ENCODE measurements around the gene TSPAN17. TPM values are rescaled to one million over a fixed set of nuclear protein-coding genes. Genes with fewer than 3 reads are reported as not detected.

TSPAN17 gene
- polyA plus RNA-seq, 3 donors = 22.2 to 27.7 (median 24.1) TPM

DNA sequence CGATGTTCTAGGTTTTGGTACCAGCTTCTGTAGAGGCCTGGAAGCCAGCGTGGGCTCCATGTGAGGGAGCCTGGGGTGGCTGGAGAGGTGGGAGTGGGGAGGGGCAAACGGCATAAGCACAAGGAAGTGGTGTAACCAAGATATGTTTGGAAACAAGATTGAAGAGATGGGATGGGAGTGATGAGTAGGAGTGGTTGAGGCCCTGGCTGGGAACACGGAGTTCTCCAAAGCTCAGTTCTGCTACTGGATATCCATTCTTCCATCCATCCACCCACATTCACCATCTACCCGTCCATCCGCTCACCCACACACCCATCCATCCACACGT lies 12.2 kb downstream of the TSPAN17 start:
- H3K4me3 Mint-ChIP-seq = peak overlapping the region; percentile 78 to 92
- Histone ChIP-seq H3K9me3 (replicated peaks in 1 of 2; ENCODE audit: control insufficient read depth in 1 of 2, insufficient read depth in 1 of 2, low read length in 2 of 2) (no peaks in the 10 kb centered on the region), H3K27ac (ENCODE audit: low read depth in 1 of 2, low read length in 2 of 2) (no peak overlapping the region)

GRCh38 chr5:176659860-176660461 lies 12.7 kb downstream of the TSPAN17 start:
- peaks cover 2 to 12% of the 10 kb centered on the region in 2 donors for H3K36me3 ChIP-seq (replicated peaks in 1 of 2; ENCODE audit: control insufficient read depth in 1 of 2, insufficient read depth in 2 of 2, low read length in 2 of 2)
- H3K27ac Mint-ChIP-seq = no peak overlapping the region

More for the DNA sequence above, 12.2 kb downstream of the TSPAN17 start:
- no peak for DNase-seq
- peak overlapping the region; percentile 44 for H3K9ac ChIP-seq (ENCODE audit: insufficient read depth, low read length, poor library complexity, severe bottlenecking)
- H3K4me2 ChIP-seq (replicated peaks; ENCODE audit: extremely low read depth, low read length, poor library complexity, severe bottlenecking) = peak overlapping the region; percentile 82
- TF ChIP-seq CTCF (IDR thresholded peaks at IDR 0.05) = no peak
- Mint-ChIP-seq H3K4me1 (peaks cover 23% of the 10 kb centered on the region), H3K9me3 (peaks cover 0 to 2% (median 0%) of the 10 kb centered on the region in 7 donors), H3K36me3 (peaks cover 20 to 26% of the 10 kb centered on the region in 2 donors), H3K27me3 (ENCODE audit: low read depth in 3 of 3) (peaks cover 5 to 22% (median 16%) of the 10 kb centered on the region in 3 donors), H3K27ac (peak overlapping the region in 1 of 7 donors; percentile 84)
- H4K20me1 ChIP-seq (ENCODE audit: insufficient read depth, low read length) = peaks cover 4% of the 10 kb centered on the region
- H3K36me3 ChIP-seq (replicated peaks in 1 of 2; ENCODE audit: control insufficient read depth in 1 of 2, insufficient read depth in 2 of 2, low read length in 2 of 2) = peaks cover 2 to 15% of the 10 kb centered on the region in 2 donors
- no peaks in the 10 kb centered on the region for H3K79me2 ChIP-seq (ENCODE audit: insufficient read depth, low read length)
- intact Hi-C loops (cut with micrococcal nuclease) = loop anchor here (2.0 to 10.0 kb wide), 3 partner anchors 298 to 925 kb away; no protein-coding TSS in a partner anchor
- H3K4me3 ChIP-seq (replicated peaks in 1 of 3; ENCODE audit: low read depth in 2 of 3, low read length in 3 of 3) = peak overlapping the region in 1 of 3 experiments; percentile 76
- no peaks in the 10 kb centered on the region for H3K27me3 ChIP-seq (ENCODE audit: control insufficient read depth in 2 of 2, insufficient read depth in 2 of 2, low read length in 2 of 2)
- H3K4me1 ChIP-seq (ENCODE audit: control insufficient read depth in 1 of 2, insufficient read depth in 2 of 2, low read length in 2 of 2) = peaks cover 18 to 19% of the 10 kb centered on the region in 2 donors
- WGBS (ENCODE audit: insufficient coverage) = 75% methylated on average over 6 of the region's 7 CpGs
- peak overlapping the region; percentile 70 for H2AFZ ChIP-seq (ENCODE audit: insufficient read depth, low read depth, low read length, poor library complexity, severe bottlenecking)

More at GRCh38 chr5:176659860-176660461, 12.7 kb downstream of the TSPAN17 start:
- H4K20me1 ChIP-seq (ENCODE audit: insufficient read depth, low read length) = peaks cover 4% of the 10 kb centered on the region
- no peak for TF ChIP-seq CTCF (IDR thresholded peaks at IDR 0.05)
- no peaks in the 10 kb centered on the region for H3K9me3 ChIP-seq (replicated peaks in 1 of 2; ENCODE audit: control insufficient read depth in 1 of 2, insufficient read depth in 1 of 2, low read length in 2 of 2)
- H3K27ac ChIP-seq (ENCODE audit: low read depth in 1 of 2, low read length in 2 of 2) = no peak overlapping the region
- no peak for DNase-seq
- no peak overlapping the region for H2AFZ ChIP-seq (ENCODE audit: insufficient read depth, low read depth, low read length, poor library complexity, severe bottlenecking)
- no peak overlapping the region for H3K4me3 Mint-ChIP-seq
- peaks cover 7 to 25% (median 18%) of the 10 kb centered on the region in 3 donors for H3K27me3 Mint-ChIP-seq (ENCODE audit: low read depth in 3 of 3)
- H3K4me1 Mint-ChIP-seq = peaks cover 23% of the 10 kb centered on the region
- H3K9ac ChIP-seq (ENCODE audit: insufficient read depth, low read length, poor library complexity, severe bottlenecking) = no peak overlapping the region
- intact Hi-C loops (cut with micrococcal nuclease) = loop anchor here (2.0 to 10.0 kb wide), 3 partner anchors 297 to 925 kb away; no protein-coding TSS in a partner anchor
- H3K4me2 ChIP-seq (replicated peaks; ENCODE audit: extremely low read depth, low read length, poor library complexity, severe bottlenecking) = no peak overlapping the region
- no peaks in the 10 kb centered on the region for H3K27me3 ChIP-seq (ENCODE audit: control insufficient read depth in 2 of 2, insufficient read depth in 2 of 2, low read length in 2 of 2)
- H3K9me3 Mint-ChIP-seq = peaks cover 0 to 2% (median 0%) of the 10 kb centered on the region in 7 donors
- H3K36me3 Mint-ChIP-seq = peaks cover 17 to 24% of the 10 kb centered on the region in 2 donors
- no peak overlapping the region for H3K4me3 ChIP-seq (replicated peaks in 1 of 3; ENCODE audit: low read depth in 2 of 3, low read length in 3 of 3)
- H3K4me1 ChIP-seq (ENCODE audit: control insufficient read depth in 1 of 2, insufficient read depth in 2 of 2, low read length in 2 of 2) = peaks cover 18 to 19% of the 10 kb centered on the region in 2 donors
- WGBS (ENCODE audit: insufficient coverage) = 86% methylated on average over 2 of the region's 4 CpGs
- no peaks in the 10 kb centered on the region for H3K79me2 ChIP-seq (ENCODE audit: insufficient read depth, low read length)

Data from CD14-positive monocyte (primary cell).